Mammary microvascular endothelial cell (primary cell): ENCODE results near the gene TIMM10B. TPM values are rescaled to one million over a fixed set of nuclear protein-coding genes. Genes with fewer than 3 reads are reported as not detected.

Experiments used
- total RNA-seq: library from RNA; depleted of rRNA; stranded (reverse); fragments of >200 nt; gene quantifications from 2 replicates; pipeline ENCODE4 v1.2.3, GENCODE V29; 2015

The TIMM10B gene
- total RNA-seq, result 20.7 and 28.3 TPM in 2 replicates

GRCh38 chr11:6481012-6481923 is at the start of gene TIMM10B, which contains the start of gene ARFIP2:
TIMM10B (plus strand) TSS chr11:6481501; CDS start chr11:6481517, 16 bp downstream.
ARFIP2 (minus strand) TSS chr11:6481331; CDS start chr11:6480421, 910 bp downstream.

DNA sequence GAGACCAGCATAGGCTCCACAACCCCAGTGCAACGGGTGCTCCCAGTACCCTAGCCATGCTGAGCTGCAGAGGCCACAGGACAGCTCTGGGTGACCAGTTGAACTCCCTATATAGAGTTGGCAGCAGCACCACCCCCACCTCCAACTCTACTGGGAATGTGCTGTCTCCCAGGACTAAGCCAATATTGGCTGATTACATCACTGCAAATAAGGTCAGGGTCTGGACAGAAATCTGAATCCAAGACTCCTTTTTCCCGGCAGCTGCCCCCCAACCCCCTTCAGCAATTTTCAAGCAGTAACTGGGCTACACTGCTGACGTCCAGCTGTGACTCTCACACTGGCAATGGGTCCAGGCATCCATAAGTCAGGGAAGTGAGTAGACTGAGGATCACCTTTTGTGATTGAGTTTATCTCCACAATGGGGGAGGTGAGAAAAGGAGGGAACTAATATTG is 40.4 kb upstream of the TIMM10B start, which contains the start of gene HPX:
Gene HPX, minus strand, starts transcription at position 82 of the 453 bp plus-strand sequence. Its CDS starts 24 bp downstream, at position 58.

GRCh38 chr11:6473451-6474412 is 7.6 kb upstream of the TIMM10B start, which contains the start of gene TRIM3:
TRIM3 (minus strand) TSS chr11:6473941; CDS start chr11:6465695, 8,246 bp downstream.

GRCh38 chr11:6497069-6497839 is 16.0 kb downstream of the TIMM10B start, which contains the start of gene DNHD1:
DNHD1 (plus strand) TSS chr11:6497280; CDS start chr11:6498216, 936 bp downstream.

Other genes starting within 250 kb of the TIMM10B start
- gene FHIP1B, start 246.9 kb upstream of the TIMM10B start, total RNA-seq, result 11.1 and 11.3 TPM in 2 replicates
- gene CNGA4, start 242.4 kb upstream of the TIMM10B start, total RNA-seq, result not detected in 2 replicates
- not detected in 2 replicates for gene CCKBR, start 221.7 kb upstream of the TIMM10B start, total RNA-seq
- gene CAVIN3, start 161.0 kb upstream of the TIMM10B start, total RNA-seq, result 582 and 692 TPM in 2 replicates
- gene SMPD1, start 91.0 kb upstream of the TIMM10B start, total RNA-seq, result 49.5 and 55.6 TPM in 2 replicates
- 34.8 and 38.8 TPM in 2 replicates for gene APBB1, start 62.4 kb upstream of the TIMM10B start, total RNA-seq
- gene HPX, start 40.5 kb upstream of the TIMM10B start, total RNA-seq, result 0.27 TPM in 1 of 2 replicates, not detected in the other
- gene TRIM3, start 7.6 kb upstream of the TIMM10B start, total RNA-seq, result 14.1 and 18.9 TPM in 2 replicates
- gene ARFIP2, start 170 bp upstream of the TIMM10B start, total RNA-seq, result 33.8 and 38.9 TPM in 2 replicates
- gene DNHD1, start 15.8 kb downstream of the TIMM10B start, total RNA-seq, result 0.47 and 2.3 TPM in 2 replicates
- gene RRP8, start 122.1 kb downstream of the TIMM10B start, total RNA-seq, result 17.4 and 19.6 TPM in 2 replicates
- gene ILK, start 122.3 kb downstream of the TIMM10B start, total RNA-seq, result 179 and 196 TPM in 2 replicates
- gene TAF10, start 130.7 kb downstream of the TIMM10B start, total RNA-seq, result 37.4 and 42.3 TPM in 2 replicates
- 51.3 and 99.0 TPM in 2 replicates for gene TPP1, start 137.9 kb downstream of the TIMM10B start, total RNA-seq
- gene DCHS1, start 174.3 kb downstream of the TIMM10B start, total RNA-seq, result 22.5 and 23.9 TPM in 2 replicates
- gene MRPL17, start 201.8 kb downstream of the TIMM10B start, total RNA-seq, result 99.3 and 103 TPM in 2 replicates